Measurements from ENCODE around the gene THSD7B. TPM values are rescaled to one million over a fixed set of nuclear protein-coding genes. Genes with fewer than 3 reads are reported as not detected.

The THSD7B gene
- total RNA-seq, 1 donor from 2014 or later: 9.8 TPM

DNA sequence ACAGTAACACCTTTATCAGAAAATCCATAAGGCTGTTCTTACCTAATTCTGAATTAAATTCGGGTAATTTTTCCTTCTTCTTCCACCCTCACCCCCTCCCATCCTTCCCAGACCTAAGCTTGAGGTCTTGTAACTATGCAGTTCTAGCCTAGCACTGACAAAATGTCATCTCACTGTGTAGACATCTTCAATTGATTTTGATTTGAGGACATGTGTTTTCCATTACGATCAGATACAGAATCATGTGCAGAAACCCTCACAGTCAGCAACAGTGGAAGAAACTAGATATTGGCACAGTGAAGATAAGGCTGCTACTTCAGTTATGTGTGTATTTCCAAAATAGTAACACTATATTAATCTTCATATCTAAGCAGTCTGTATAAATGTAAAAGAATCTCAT is 244.6 kb downstream of the THSD7B start:
- Mint-ChIP-seq H3K27me3 (peaks cover 14% of the 10 kb centered on the region), H3K36me3 (peaks cover 3% of the 10 kb centered on the region), H3K27ac (no peak overlapping the region), H3K4me1 (ENCODE audit: unreplicated experiment) (peaks cover 9% of the 10 kb centered on the region), H3K4me3 (no peak overlapping the region), H3K9me3 (no peaks in the 10 kb centered on the region)
- no peak for DNase-seq (ENCODE audit: extremely low spot score, unreplicated experiment)
- TF ChIP-seq, protein P1, sequence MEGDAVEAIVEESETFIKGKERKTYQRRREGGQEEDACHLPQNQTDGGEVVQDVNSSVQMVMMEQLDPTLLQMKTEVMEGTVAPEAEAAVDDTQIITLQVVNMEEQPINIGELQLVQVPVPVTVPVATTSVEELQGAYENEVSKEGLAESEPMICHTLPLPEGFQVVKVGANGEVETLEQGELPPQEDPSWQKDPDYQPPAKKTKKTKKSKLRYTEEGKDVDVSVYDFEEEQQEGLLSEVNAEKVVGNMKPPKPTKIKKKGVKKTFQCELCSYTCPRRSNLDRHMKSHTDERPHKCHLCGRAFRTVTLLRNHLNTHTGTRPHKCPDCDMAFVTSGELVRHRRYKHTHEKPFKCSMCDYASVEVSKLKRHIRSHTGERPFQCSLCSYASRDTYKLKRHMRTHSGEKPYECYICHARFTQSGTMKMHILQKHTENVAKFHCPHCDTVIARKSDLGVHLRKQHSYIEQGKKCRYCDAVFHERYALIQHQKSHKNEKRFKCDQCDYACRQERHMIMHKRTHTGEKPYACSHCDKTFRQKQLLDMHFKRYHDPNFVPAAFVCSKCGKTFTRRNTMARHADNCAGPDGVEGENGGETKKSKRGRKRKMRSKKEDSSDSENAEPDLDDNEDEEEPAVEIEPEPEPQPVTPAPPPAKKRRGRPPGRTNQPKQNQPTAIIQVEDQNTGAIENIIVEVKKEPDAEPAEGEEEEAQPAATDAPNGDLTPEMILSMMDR (conservative IDR thresholded peaks at IDR 0.05): no peak

DNA sequence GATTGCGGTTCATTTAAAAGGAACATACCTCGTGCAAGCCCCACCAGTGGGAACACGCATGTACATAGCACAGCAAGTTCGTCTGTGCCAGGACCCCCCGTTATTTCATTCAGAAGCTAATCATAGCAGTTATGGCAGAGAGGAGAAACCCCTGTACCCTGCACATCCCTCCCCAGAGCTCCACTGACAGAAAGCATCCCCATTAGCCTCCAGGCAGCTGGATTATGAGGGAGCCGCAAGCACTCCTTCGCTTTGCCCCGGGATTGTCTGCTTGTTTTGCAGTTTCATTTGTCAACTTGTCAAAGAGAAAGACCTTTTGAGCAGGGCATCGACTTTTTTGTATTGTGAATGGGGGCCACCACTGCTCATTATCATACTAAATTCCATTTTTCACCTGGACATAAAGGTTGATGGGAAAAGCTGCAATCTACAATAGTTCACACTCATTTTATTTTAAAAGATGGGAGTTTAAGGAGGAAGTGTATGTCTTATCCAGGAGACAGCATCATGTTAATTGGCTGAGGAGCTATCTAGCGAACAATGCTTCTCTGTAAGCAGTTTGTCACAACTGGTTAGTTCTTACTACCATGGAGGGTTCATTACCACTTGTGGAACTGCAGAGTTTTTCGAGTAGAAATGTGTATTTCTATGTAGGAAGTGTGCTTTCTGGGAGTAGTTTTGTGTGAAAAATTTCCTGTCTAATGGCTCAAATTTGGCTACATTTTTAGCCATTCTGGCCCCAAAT is 255.3 kb downstream of the THSD7B start:
- TF ChIP-seq, protein P1 (conservative IDR thresholded peaks at IDR 0.05): no peak
- H3K4me3 Mint-ChIP-seq: no peak overlapping the region
- H3K9me3 Mint-ChIP-seq: no peaks in the 10 kb centered on the region
- H3K4me1 Mint-ChIP-seq (ENCODE audit: unreplicated experiment): peaks cover 12% of the 10 kb centered on the region
- H3K27ac Mint-ChIP-seq: no peak overlapping the region
- H3K27me3 Mint-ChIP-seq: peaks cover 26% of the 10 kb centered on the region
- no peaks in the 10 kb centered on the region for H3K36me3 Mint-ChIP-seq
- DNase-seq (ENCODE audit: extremely low spot score, unreplicated experiment): no peak

DNA sequence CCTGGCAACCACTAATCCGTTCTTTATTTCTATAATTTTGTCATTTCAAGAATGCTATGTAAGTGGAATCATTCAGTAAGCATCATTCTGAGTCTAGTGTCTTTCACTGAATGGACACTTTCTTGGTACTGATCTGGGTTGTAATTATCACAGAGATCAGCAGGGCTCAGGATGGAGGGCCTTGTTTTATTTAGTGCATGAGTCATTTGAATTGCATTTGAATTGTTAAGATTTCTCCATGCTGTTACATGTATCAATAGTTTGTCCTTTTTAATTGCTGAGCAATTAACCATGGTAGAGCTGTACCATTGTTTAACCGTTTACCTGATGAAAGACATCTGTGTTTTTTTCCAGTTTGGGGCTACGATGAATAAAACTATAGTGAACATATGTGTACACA is 256.4 kb downstream of the THSD7B start:
- Mint-ChIP-seq H3K9me3 (peaks cover 4% of the 10 kb centered on the region), H3K27ac (no peak overlapping the region), H3K4me3 (no peak overlapping the region), H3K27me3 (peaks cover 32% of the 10 kb centered on the region), H3K36me3 (no peaks in the 10 kb centered on the region), H3K4me1 (ENCODE audit: unreplicated experiment) (peaks cover 12% of the 10 kb centered on the region)
- no peak for DNase-seq (ENCODE audit: extremely low spot score, unreplicated experiment)
- TF ChIP-seq, protein P1 (conservative IDR thresholded peaks at IDR 0.05): no peak

DNA sequence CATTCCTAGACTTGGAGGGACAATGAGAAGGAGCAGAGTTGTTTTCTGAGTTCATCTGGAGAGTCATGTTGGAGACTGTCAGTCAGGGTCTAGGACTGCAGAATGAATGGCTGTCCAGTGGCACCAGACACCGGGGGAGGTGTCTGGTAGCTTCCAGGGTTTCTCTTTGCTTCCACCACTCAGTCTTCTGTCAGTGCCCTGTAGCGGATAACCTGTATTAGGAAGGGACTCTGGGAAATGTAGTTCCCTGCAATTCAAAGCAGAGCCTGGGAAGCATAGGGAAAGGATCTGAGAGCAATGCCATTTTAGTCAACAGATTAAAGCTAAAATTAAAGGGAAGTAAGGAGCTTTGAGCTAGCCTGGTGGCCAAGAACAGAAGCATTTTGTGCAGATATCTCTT is 257.9 kb downstream of the THSD7B start:
- no peak for DNase-seq (ENCODE audit: extremely low spot score, unreplicated experiment)
- Mint-ChIP-seq H3K36me3 (no peaks in the 10 kb centered on the region), H3K27ac (no peak overlapping the region), H3K9me3 (peaks cover 6% of the 10 kb centered on the region), H3K4me1 (ENCODE audit: unreplicated experiment) (peaks cover 12% of the 10 kb centered on the region), H3K4me3 (no peak overlapping the region), H3K27me3 (peaks cover 32% of the 10 kb centered on the region)
- TF ChIP-seq, protein P1 (conservative IDR thresholded peaks at IDR 0.05): no peak

DNA sequence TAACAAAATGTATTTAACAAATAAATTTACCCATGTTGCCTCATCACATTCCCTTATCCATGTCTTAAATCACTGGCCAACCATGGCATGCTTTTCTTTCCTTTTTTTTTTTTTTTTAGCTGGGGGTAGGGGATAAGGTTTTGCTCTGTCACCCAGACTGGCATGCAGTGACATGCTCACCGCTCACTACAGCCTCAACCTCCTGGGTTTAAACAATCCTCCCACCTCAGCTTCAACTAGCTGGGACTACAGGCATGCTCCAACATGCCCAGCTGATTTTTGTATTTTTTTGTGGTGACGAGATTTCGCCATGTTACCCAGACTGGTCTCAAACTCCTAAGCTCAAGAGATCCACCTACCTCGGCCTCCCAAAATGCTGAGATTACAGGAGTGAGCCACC is 266.4 kb downstream of the THSD7B start:
- Mint-ChIP-seq H3K27ac (no peak overlapping the region), H3K4me1 (ENCODE audit: unreplicated experiment) (no peaks in the 10 kb centered on the region), H3K27me3 (no peaks in the 10 kb centered on the region), H3K9me3 (peaks cover 5% of the 10 kb centered on the region), H3K36me3 (no peaks in the 10 kb centered on the region), H3K4me3 (no peak overlapping the region)
- TF ChIP-seq, protein P1 (conservative IDR thresholded peaks at IDR 0.05): no peak
- no peak for DNase-seq (ENCODE audit: extremely low spot score, unreplicated experiment)

Measured in type B pancreatic cell (in vitro differentiated cells).